ENCODE measurements around the gene ELMO3. TPM values are rescaled to one million over a fixed set of nuclear protein-coding genes. Genes with fewer than 3 reads are reported as not detected.
A peak's percentile ranks its signal among the peaks of the same experiment; 100 is the strongest.

ELMO3 gene
- total and polyA plus RNA-seq, 4 donors: 6.5 to 22.5 (median 15.5) TPM

- peaks cover 0 to 25% (median 5%) of the 10 kb centered on the region in 4 donors for H3K36me3 ChIP-seq (ENCODE audit: control insufficient read depth in 4 of 4, insufficient read depth in 4 of 4, low read length in 4 of 4)
- DNase-seq (no peak), ATAC-seq (ENCODE audit: insufficient read depth, low FRiP score) (no peak)
- no peak overlapping the region for H3K4me3 ChIP-seq
- H3K9me3 ChIP-seq (ENCODE audit: control insufficient read depth in 4 of 4, insufficient read depth in 3 of 4, low read length in 3 of 4): no peaks in the 10 kb centered on the region
- H3K4me1 ChIP-seq (ENCODE audit: control insufficient read depth in 5 of 5, insufficient read depth in 5 of 5, low read length in 5 of 5): peaks cover 15 to 75% (median 47%) of the 10 kb centered on the region in 5 donors
- peak overlapping the region in 1 of 2 donors; percentile 63 for H3K9ac ChIP-seq (ENCODE audit: insufficient read depth in 1 of 2, low read length in 2 of 2)
- no peak for TF ChIP-seq CTCF (IDR thresholded peaks at IDR 0.05; ENCODE audit: control extremely low read depth, extremely low read depth)
- peak overlapping the region; percentile 96 to 98 for H3K27ac ChIP-seq (ENCODE audit: low read depth in 1 of 2, low read length in 1 of 2)
- WGBS, 2 donors: 44 to 50% methylated on average over 4 of the region's 4 CpGs
- H3K27me3 ChIP-seq (ENCODE audit: control insufficient read depth in 3 of 3, insufficient read depth in 3 of 3, low read length in 2 of 3): no peaks in the 10 kb centered on the region
Measured at GRCh38 chr16:67245186-67245585, 46.3 kb downstream of the ELMO3 start.

- peak overlapping the region; percentile 96 to 98 for H3K27ac ChIP-seq (ENCODE audit: low read depth in 1 of 2, low read length in 1 of 2)
- no peak for TF ChIP-seq CTCF (IDR thresholded peaks at IDR 0.05; ENCODE audit: control extremely low read depth, extremely low read depth)
- WGBS, 2 donors: 13 to 22% methylated on average over 8 of the region's 8 CpGs
Measured at GRCh38 chr16:67245674-67246080, 46.7 kb downstream of the ELMO3 start.

GRCh38 chr16:67246081-67246755 is 47.3 kb downstream of the ELMO3 start:
- Histone ChIP-seq H3K27ac (ENCODE audit: low read depth in 1 of 2, low read length in 1 of 2) (peak overlapping the region; percentile 96 to 98), H3K27me3 (ENCODE audit: control insufficient read depth in 3 of 3, insufficient read depth in 3 of 3, low read length in 2 of 3) (no peaks in the 10 kb centered on the region), H3K4me3 (peak overlapping the region; percentile 90), H3K9ac (ENCODE audit: insufficient read depth in 1 of 2, low read length in 2 of 2) (peak overlapping the region; percentile 50 to 75), H3K4me1 (ENCODE audit: control insufficient read depth in 5 of 5, insufficient read depth in 5 of 5, low read length in 5 of 5) (peaks cover 10 to 73% (median 40%) of the 10 kb centered on the region in 5 donors), H3K36me3 (ENCODE audit: control insufficient read depth in 4 of 4, insufficient read depth in 4 of 4, low read length in 4 of 4) (peaks cover 0 to 25% (median 5%) of the 10 kb centered on the region in 4 donors), H3K9me3 (ENCODE audit: control insufficient read depth in 4 of 4, insufficient read depth in 3 of 4, low read length in 3 of 4) (no peaks in the 10 kb centered on the region)
- DNase-seq (peak; percentile 95 to 96 (median 95)), ATAC-seq (ENCODE audit: insufficient read depth, low FRiP score) (peak; percentile 28)
- 1 to 3% methylated on average over 43 to 48 of the region's 48 CpGs for WGBS, 2 donors
- peak; percentile 2 for TF ChIP-seq CTCF (IDR thresholded peaks at IDR 0.05; ENCODE audit: control extremely low read depth, extremely low read depth)

More at GRCh38 chr16:67245674-67246080, 46.7 kb downstream of the ELMO3 start:
- no peak overlapping the region for H3K9ac ChIP-seq (ENCODE audit: insufficient read depth in 1 of 2, low read length in 2 of 2)
- ATAC-seq (ENCODE audit: insufficient read depth, low FRiP score): no peak
- peaks cover 13 to 76% (median 46%) of the 10 kb centered on the region in 5 donors for H3K4me1 ChIP-seq (ENCODE audit: control insufficient read depth in 5 of 5, insufficient read depth in 5 of 5, low read length in 5 of 5)
- DNase-seq: no peak
- peaks cover 0 to 25% (median 5%) of the 10 kb centered on the region in 4 donors for H3K36me3 ChIP-seq (ENCODE audit: control insufficient read depth in 4 of 4, insufficient read depth in 4 of 4, low read length in 4 of 4)
- no peaks in the 10 kb centered on the region for H3K27me3 ChIP-seq (ENCODE audit: control insufficient read depth in 3 of 3, insufficient read depth in 3 of 3, low read length in 2 of 3)
- H3K4me3 ChIP-seq: peak overlapping the region; percentile 90
- no peaks in the 10 kb centered on the region for H3K9me3 ChIP-seq (ENCODE audit: control insufficient read depth in 4 of 4, insufficient read depth in 3 of 4, low read length in 3 of 4)

All from lung (tissue), 12 donors.